Hepatocyte (in vitro differentiated cells): ENCODE data around the gene DCTN1.

Experiments
- CTCF ChIP-seq: fragments of 200-600 bp; sonication (generic); IDR thresholded peaks from 2 replicates; pipeline ENCODE4 v1.5.1; 2016; ENCODE audit warnings: antibody characterized with exemption, mild to moderate bottlenecking; ENCODE audit not compliant: poor library complexity
- EZH2 ChIP-seq: fragments of 200-600 bp; sonication (generic); IDR thresholded peaks from 2 replicates; pipeline ENCODE4 v1.6.1; 2016; ENCODE audit warnings: antibody characterized with exemption, mild to moderate bottlenecking, borderline replicate concordance

- TF ChIP-seq CTCF (no peak), EZH2 (no peak)
Observed at GRCh38 chr2:74406035-74406434, 25.9 kb upstream of the DCTN1 start.
